Measurements from ENCODE around the gene FNDC1. TPM values are rescaled to one million over a fixed set of nuclear protein-coding genes. Genes with fewer than 3 reads are reported as not detected.

The FNDC1 gene
- total and polyA plus RNA-seq, 9 donors, result 0.08 to 7.3 (median 1.1) TPM

DNA sequence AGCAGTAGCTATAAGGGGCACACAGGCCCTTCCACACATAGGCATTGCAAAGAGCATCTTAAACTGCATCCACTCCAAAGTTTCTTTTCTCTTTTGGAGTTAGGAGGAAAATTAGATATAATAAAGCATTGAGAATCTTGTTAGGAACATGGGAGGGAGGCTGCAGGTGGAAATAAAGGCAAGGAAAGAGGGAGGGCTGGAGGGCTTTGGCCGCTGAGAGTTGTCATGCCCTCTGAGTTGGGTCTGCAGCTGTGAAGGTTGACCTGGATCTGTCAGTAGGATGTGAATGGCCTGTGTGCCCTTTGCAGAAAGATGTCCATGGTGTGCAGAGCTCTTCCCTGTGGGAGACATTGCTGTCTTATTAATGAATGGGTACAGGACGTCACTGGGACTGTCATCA is 134.0 kb downstream of the FNDC1 start:
- Histone ChIP-seq H3K9me3 (no peaks in the 10 kb centered on the region), H3K4me1 (ENCODE audit: insufficient read depth) (no peaks in the 10 kb centered on the region), H3K36me3 (no peaks in the 10 kb centered on the region), H3K27ac (no peak overlapping the region), H3K27me3 (no peaks in the 10 kb centered on the region), H3K4me3 (no peak overlapping the region)
- no peak for TF ChIP-seq EP300 (IDR thresholded peaks at IDR 0.05)
- no peak for TF ChIP-seq POLR2A (IDR thresholded peaks at IDR 0.05)
- TF ChIP-seq, protein P1, sequence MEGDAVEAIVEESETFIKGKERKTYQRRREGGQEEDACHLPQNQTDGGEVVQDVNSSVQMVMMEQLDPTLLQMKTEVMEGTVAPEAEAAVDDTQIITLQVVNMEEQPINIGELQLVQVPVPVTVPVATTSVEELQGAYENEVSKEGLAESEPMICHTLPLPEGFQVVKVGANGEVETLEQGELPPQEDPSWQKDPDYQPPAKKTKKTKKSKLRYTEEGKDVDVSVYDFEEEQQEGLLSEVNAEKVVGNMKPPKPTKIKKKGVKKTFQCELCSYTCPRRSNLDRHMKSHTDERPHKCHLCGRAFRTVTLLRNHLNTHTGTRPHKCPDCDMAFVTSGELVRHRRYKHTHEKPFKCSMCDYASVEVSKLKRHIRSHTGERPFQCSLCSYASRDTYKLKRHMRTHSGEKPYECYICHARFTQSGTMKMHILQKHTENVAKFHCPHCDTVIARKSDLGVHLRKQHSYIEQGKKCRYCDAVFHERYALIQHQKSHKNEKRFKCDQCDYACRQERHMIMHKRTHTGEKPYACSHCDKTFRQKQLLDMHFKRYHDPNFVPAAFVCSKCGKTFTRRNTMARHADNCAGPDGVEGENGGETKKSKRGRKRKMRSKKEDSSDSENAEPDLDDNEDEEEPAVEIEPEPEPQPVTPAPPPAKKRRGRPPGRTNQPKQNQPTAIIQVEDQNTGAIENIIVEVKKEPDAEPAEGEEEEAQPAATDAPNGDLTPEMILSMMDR (IDR thresholded peaks at IDR 0.05), result no peak
- intact Hi-C loops (cut with DNase I), result no loop called here
- WGBS, 3 donors, result 82 to 92% (median 90%) methylated on average over 2 of the region's 2 CpGs
- no peak for DNase-seq

- H3K4me1 ChIP-seq (ENCODE audit: insufficient read depth), result no peaks in the 10 kb centered on the region
- intact Hi-C loops (cut with DNase I), result no loop called here
- H3K4me3 ChIP-seq, result no peak overlapping the region
- no peak for DNase-seq
- no peaks in the 10 kb centered on the region for H3K27me3 ChIP-seq
- TF ChIP-seq POLR2A (IDR thresholded peaks at IDR 0.05) (no peak), EP300 (IDR thresholded peaks at IDR 0.05) (no peak)
- TF ChIP-seq, protein P1 (IDR thresholded peaks at IDR 0.05), result no peak
- no peaks in the 10 kb centered on the region for H3K36me3 ChIP-seq
- 78 to 92% (median 81%) methylated on average over 6 of the region's 6 CpGs for WGBS, 3 donors
- no peak overlapping the region for H3K27ac ChIP-seq
- H3K9me3 ChIP-seq, result no peaks in the 10 kb centered on the region
Measured at GRCh38 chr6:159303784-159304183, 134.6 kb downstream of the FNDC1 start.

- 90 to 93% (median 92%) methylated on average over 1 of the region's 1 CpG for WGBS, 3 donors
- Histone ChIP-seq H3K4me3 (no peak overlapping the region), H3K27me3 (no peaks in the 10 kb centered on the region), H3K27ac (no peak overlapping the region), H3K9me3 (no peaks in the 10 kb centered on the region), H3K36me3 (no peaks in the 10 kb centered on the region), H3K4me1 (ENCODE audit: insufficient read depth) (no peaks in the 10 kb centered on the region)
- DNase-seq, result no peak
- intact Hi-C loops (cut with DNase I), result no loop called here
- TF ChIP-seq, protein P1 (IDR thresholded peaks at IDR 0.05), result no peak
- TF ChIP-seq EP300 (IDR thresholded peaks at IDR 0.05), result no peak
- TF ChIP-seq POLR2A (IDR thresholded peaks at IDR 0.05), result no peak
Measured at GRCh38 chr6:159304641-159305040, 135.4 kb downstream of the FNDC1 start.

DNA sequence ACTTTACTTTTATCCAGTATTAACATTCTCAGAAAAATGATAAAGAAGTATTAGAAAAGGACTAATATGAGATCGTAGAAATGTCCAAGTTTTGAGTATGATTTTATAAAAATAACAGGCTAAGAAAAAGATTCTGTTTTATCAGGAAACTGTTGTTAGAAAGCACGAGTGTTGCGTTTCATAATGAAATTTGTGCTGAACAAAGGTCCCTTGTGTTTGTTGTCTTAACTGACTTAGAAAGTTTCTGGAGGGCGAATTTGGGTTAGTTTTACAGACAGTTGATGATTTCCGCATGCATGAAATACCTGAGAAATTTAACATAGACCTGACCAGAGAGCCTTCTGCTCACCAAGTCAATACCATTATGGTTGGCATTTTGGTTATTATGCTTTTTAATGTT is 136.0 kb downstream of the FNDC1 start:
- Histone ChIP-seq H3K4me1 (ENCODE audit: insufficient read depth) (no peaks in the 10 kb centered on the region), H3K36me3 (no peaks in the 10 kb centered on the region), H3K27ac (no peak overlapping the region), H3K4me3 (no peak overlapping the region), H3K9me3 (no peaks in the 10 kb centered on the region), H3K27me3 (no peaks in the 10 kb centered on the region)
- DNase-seq, result no peak
- intact Hi-C loops (cut with DNase I), result no loop called here
- 28 to 55% (median 35%) methylated on average over 5 of the region's 5 CpGs for WGBS, 3 donors
- TF ChIP-seq POLR2A (IDR thresholded peaks at IDR 0.05) (no peak), EP300 (IDR thresholded peaks at IDR 0.05) (no peak)
- TF ChIP-seq, protein P1 (IDR thresholded peaks at IDR 0.05), result no peak

Data from ovary (tissue), 9 donors.